T-helper 1 cell treated with Interleukin-12 subunit alpha and Interleukin-12 subunit beta and Interleukin-4 antibody, amounts not matched to agents 30 μg/mL and 1 μg/mL, for 36 hours (primary cell): ENCODE measurements around the gene HSDL1.

Source experiments
- H3K27ac Mint-ChIP-seq: one replicate; pipeline ENCODE4 v1.8.0; 2021; ENCODE audit warnings: mild to moderate bottlenecking, mixed read lengths
- H3K27me3 Mint-ChIP-seq: one replicate; pipeline ENCODE4 v1.8.0; 2021; ENCODE audit warnings: low read depth, mixed read lengths
- H3K36me3 Mint-ChIP-seq: one replicate; pipeline ENCODE4 v1.8.0; 2021; ENCODE audit warnings: low read depth, mixed read lengths
- H3K4me1 Mint-ChIP-seq: one replicate; pipeline ENCODE4 v1.8.0; 2021; ENCODE audit warnings: low read depth, mixed read lengths
- H3K4me3 Mint-ChIP-seq: one replicate; pipeline ENCODE4 v1.8.0; 2021; ENCODE audit warnings: mild to moderate bottlenecking, moderate library complexity, mixed read lengths
- H3K9me3 Mint-ChIP-seq: one replicate; pipeline ENCODE4 v1.8.0; 2021; ENCODE audit warnings: mixed read lengths

Gene HSDL1

DNA sequence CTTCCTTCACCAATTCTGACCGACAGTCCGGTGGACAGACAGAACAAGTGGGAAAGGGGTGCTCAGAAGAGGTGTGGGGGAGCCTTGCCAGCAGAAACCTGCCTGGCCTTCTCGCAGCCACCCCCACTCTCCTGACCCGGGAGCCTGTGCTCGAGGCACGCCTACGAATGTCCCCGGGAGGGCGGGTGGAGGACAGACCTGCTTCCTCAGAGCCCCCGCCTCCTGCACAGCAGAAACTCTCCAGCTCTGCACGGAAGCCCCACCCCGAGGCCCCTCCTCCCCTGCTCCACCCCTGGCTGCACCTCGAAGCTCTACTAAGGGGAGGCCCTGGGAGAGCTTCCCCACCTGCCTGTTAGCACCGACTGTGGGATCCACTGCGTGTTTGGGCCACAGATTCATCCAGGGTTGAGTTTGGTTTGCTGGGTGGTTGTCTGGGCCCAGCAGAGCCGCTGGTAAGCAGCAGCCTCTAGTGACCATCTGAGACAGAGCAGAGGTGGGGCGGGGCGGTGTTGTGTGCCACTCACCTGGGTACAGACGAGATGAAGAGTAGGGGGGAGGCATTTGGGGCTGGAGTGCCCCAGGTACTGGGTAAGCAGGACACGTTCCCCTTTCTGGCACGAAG lies 35.7 kb upstream of the HSDL1 start:
- H3K4me1 Mint-ChIP-seq: peaks cover 7% of the 10 kb centered on the region
- H3K36me3 Mint-ChIP-seq: peaks cover 12% of the 10 kb centered on the region
- no peaks in the 10 kb centered on the region for H3K9me3 Mint-ChIP-seq
- no peaks in the 10 kb centered on the region for H3K27me3 Mint-ChIP-seq
- H3K4me3 Mint-ChIP-seq: no peak overlapping the region
- no peak overlapping the region for H3K27ac Mint-ChIP-seq

GRCh38 chr16:84179612-84180320 lies 34.8 kb upstream of the HSDL1 start:
- H3K4me3 Mint-ChIP-seq: no peak overlapping the region
- H3K4me1 Mint-ChIP-seq: peaks cover under 1% of the 10 kb centered on the region
- H3K27me3 Mint-ChIP-seq: no peaks in the 10 kb centered on the region
- H3K27ac Mint-ChIP-seq: no peak overlapping the region
- H3K36me3 Mint-ChIP-seq: peaks cover 10% of the 10 kb centered on the region
- no peaks in the 10 kb centered on the region for H3K9me3 Mint-ChIP-seq

GRCh38 chr16:84178892-84179611 lies 34.1 kb upstream of the HSDL1 start:
- Mint-ChIP-seq H3K4me1 (no peaks in the 10 kb centered on the region), H3K27ac (no peak overlapping the region), H3K4me3 (no peak overlapping the region), H3K27me3 (no peaks in the 10 kb centered on the region), H3K9me3 (no peaks in the 10 kb centered on the region), H3K36me3 (peaks cover 10% of the 10 kb centered on the region)

DNA sequence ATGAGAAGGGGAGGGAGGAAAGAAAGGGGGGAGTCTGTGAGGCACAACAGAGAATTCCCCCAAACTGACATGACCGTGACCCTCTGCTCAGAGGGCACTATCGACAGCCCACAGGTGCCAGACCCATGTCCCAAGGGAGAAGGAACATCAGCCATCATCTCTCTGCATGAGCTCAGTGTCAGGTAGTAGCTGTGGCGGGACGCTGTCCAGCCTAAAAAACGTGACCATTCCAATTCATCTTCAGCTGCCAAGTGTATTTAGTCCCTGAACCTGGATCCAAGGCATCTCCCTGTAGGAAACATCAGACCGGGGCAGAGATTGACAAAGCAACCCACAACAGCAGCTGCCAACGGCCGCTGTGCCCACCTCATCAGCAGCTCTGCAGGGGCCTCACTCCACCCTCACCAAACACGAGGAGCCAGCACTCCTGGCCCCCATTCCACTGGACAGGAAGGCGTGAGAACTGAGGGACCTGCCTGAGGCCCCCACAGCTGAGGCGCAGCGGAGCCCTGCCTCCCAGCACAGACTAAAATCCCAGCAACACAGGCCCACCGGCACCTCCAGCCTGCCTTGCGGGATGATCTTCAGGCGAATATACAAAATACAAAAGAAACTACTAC lies 33.3 kb upstream of the HSDL1 start:
- H3K27ac Mint-ChIP-seq: no peak overlapping the region

DNA sequence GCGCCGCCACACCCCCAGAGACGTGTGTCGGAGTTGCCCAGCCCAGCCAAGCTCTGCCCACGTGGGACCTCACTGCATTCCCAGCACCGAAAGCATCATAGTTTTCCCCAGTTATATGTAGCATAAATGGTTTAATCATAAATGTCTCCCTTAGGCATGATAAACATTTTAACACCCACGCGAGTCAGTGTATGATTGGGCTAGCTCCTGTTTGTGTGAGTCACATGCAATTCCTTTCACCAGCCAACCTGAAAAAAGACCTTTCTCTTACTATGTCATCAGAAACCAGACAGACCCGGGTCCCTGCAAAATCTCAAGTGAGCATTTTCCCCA lies 32.7 kb upstream of the HSDL1 start:
- Mint-ChIP-seq H3K36me3 (peaks cover 5% of the 10 kb centered on the region), H3K4me1 (no peaks in the 10 kb centered on the region), H3K27ac (no peak overlapping the region), H3K4me3 (no peak overlapping the region), H3K27me3 (no peaks in the 10 kb centered on the region), H3K9me3 (no peaks in the 10 kb centered on the region)

More for the DNA sequence above, 33.3 kb upstream of the HSDL1 start:
- Mint-ChIP-seq H3K27me3 (no peaks in the 10 kb centered on the region), H3K4me1 (no peaks in the 10 kb centered on the region), H3K4me3 (no peak overlapping the region), H3K9me3 (no peaks in the 10 kb centered on the region), H3K36me3 (peaks cover 5% of the 10 kb centered on the region)

DNA sequence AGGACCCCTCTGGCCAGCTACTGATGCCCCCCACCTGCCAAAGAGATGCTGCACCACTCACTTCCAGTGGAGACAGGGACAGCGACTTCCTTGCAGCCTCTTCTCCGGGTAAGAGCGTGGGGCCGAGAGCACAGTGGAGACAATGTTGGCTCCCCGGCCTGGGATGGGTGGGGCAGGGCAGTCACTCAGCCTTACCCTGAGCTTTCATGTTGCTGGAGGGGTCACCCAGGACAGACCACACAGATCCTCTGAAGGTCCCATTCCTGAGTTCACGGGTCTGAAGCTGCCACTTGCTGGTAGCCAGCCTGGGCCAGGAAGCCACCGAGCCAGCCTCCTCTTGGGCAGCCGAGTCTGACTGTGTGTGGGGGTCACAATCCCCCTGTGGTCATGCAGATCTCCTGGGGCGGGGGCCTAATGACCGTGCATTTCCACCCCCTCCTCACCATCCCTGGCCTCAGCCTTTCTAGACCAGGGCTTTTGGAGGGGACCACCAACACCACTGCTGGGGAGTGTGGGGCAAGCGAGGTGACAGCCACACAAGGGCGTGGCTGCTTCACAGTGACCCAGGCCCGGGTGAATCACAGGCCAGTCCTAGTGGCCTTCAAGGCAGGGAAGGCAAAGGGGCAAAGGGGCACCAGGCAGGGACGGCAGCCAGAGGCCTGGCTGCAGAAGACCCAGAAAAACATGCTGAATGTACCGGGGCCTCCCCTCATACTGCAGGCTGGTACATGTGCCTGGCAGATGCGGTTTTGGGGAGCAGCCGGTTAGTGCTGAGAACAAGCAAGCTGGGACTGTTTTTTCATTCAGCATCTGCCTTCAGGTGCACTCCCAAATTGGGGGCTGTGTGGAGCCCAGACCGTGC lies 31.4 kb upstream of the HSDL1 start:
- H3K27ac Mint-ChIP-seq: no peak overlapping the region
- peaks cover 5% of the 10 kb centered on the region for H3K36me3 Mint-ChIP-seq
- no peaks in the 10 kb centered on the region for H3K9me3 Mint-ChIP-seq
- H3K4me1 Mint-ChIP-seq: no peaks in the 10 kb centered on the region
- no peaks in the 10 kb centered on the region for H3K27me3 Mint-ChIP-seq
- H3K4me3 Mint-ChIP-seq: no peak overlapping the region

GRCh38 chr16:84175350-84176081 lies 30.5 kb upstream of the HSDL1 start:
- H3K36me3 Mint-ChIP-seq: peaks cover 5% of the 10 kb centered on the region
- no peaks in the 10 kb centered on the region for H3K4me1 Mint-ChIP-seq
- no peak overlapping the region for H3K27ac Mint-ChIP-seq
- no peak overlapping the region for H3K4me3 Mint-ChIP-seq
- H3K9me3 Mint-ChIP-seq: no peaks in the 10 kb centered on the region
- H3K27me3 Mint-ChIP-seq: no peaks in the 10 kb centered on the region

DNA sequence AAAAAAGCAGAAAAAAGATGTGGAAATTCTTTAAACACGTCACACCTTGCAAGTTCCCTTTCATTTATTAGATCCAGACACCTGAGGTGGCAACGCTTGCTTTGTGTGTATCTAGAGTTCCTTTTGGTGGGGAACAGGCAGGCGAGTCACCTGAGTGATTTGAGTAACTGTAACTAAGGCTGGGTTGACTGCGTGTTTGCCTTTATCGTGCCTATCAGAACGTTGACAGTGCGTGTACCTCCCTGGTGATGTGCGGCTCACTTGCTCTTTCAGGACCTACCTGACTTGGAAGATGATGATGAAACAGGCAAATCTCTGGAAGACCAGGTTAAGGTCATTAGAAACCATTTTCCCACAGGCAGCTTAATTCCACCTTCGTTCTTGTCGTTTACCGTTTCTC lies 29.4 kb upstream of the HSDL1 start:
- Mint-ChIP-seq H3K27me3 (no peaks in the 10 kb centered on the region), H3K9me3 (no peaks in the 10 kb centered on the region), H3K4me3 (no peak overlapping the region), H3K4me1 (no peaks in the 10 kb centered on the region), H3K36me3 (peaks cover 5% of the 10 kb centered on the region), H3K27ac (no peak overlapping the region)

GRCh38 chr16:84169765-84170310 lies 24.9 kb upstream of the HSDL1 start:
- Mint-ChIP-seq H3K4me3 (no peak overlapping the region), H3K27me3 (peaks cover 8% of the 10 kb centered on the region), H3K36me3 (no peaks in the 10 kb centered on the region), H3K9me3 (no peaks in the 10 kb centered on the region), H3K4me1 (no peaks in the 10 kb centered on the region), H3K27ac (no peak overlapping the region)

- Mint-ChIP-seq H3K9me3 (no peaks in the 10 kb centered on the region), H3K36me3 (no peaks in the 10 kb centered on the region), H3K4me3 (no peak overlapping the region), H3K4me1 (no peaks in the 10 kb centered on the region), H3K27me3 (peaks cover 24% of the 10 kb centered on the region), H3K27ac (no peak overlapping the region)
Measured at GRCh38 chr16:84166796-84167695, 22.1 kb upstream of the HSDL1 start.

- Mint-ChIP-seq H3K4me3 (no peak overlapping the region), H3K27ac (no peak overlapping the region)
Measured at GRCh38 chr16:84165746-84166145, 20.8 kb upstream of the HSDL1 start.

DNA sequence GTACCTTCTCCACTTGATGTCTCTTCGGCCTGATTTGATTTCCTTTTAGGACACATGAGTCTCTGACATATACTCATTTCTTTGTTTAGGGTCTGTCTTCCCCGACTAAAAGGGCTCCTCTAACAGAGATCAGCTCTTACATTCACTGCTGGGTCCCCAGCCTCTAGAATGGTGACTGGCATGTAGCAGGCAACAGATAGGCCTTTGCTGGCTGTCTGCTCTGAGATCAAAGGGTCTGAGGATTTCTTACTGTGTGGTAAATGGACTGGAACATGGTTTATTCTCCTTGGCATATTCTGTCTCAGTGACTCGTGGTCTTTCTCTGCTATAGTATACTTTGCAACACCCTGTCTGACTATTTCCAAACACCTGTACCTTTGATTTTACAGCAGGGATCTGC lies 16.8 kb upstream of the HSDL1 start:
- no peaks in the 10 kb centered on the region for H3K4me1 Mint-ChIP-seq
- H3K36me3 Mint-ChIP-seq: no peaks in the 10 kb centered on the region
- no peaks in the 10 kb centered on the region for H3K9me3 Mint-ChIP-seq
- no peak overlapping the region for H3K4me3 Mint-ChIP-seq
- peaks cover 51% of the 10 kb centered on the region for H3K27me3 Mint-ChIP-seq
- H3K27ac Mint-ChIP-seq: no peak overlapping the region

More at GRCh38 chr16:84165746-84166145, 20.8 kb upstream of the HSDL1 start:
- Mint-ChIP-seq H3K4me1 (no peaks in the 10 kb centered on the region), H3K36me3 (no peaks in the 10 kb centered on the region), H3K27me3 (peaks cover 30% of the 10 kb centered on the region), H3K9me3 (no peaks in the 10 kb centered on the region)

GRCh38 chr16:84161037-84161436 lies 16.1 kb upstream of the HSDL1 start:
- Mint-ChIP-seq H3K4me1 (peaks cover 2% of the 10 kb centered on the region), H3K36me3 (no peaks in the 10 kb centered on the region), H3K27ac (no peak overlapping the region), H3K9me3 (no peaks in the 10 kb centered on the region), H3K27me3 (peaks cover 57% of the 10 kb centered on the region), H3K4me3 (no peak overlapping the region)
